K562 (cell line): ENCODE data around the gene NAV2. TPM values are rescaled to one million over a fixed set of nuclear protein-coding genes. Genes with fewer than 3 reads are reported as not detected.

Experiments used
- BMI1 ChIP-seq: fragments of 150-350 bp; IDR thresholded peaks from 2 replicates; pipeline ENCODE4 v1.6.1; 2014; ENCODE audit warnings: low read length
- CHD1 ChIP-seq: fragments of 200-600 bp; sonication (generic); IDR thresholded peaks from one replicate; pipeline ENCODE4 v1.6.1; 2012; ENCODE audit warnings: mild to moderate bottlenecking, moderate library complexity, low read length, inconsistent platforms
- CREBBP ChIP-seq: IDR thresholded peaks from one replicate; pipeline ENCODE4 v1.6.1; 2012; ENCODE audit warnings: low read depth, mild to moderate bottlenecking, control low read depth, inconsistent platforms, low read length
- DIDO1 ChIP-seq: fragments of 450-650 bp; IDR thresholded peaks from 2 replicates; pipeline ENCODE4 v1.6.1; 2016; ENCODE audit warnings: low read depth, missing biosample characterization, missing genetic modification characterization
- E2F1 ChIP-seq: sonication (generic); formaldehyde crosslinking; IDR thresholded peaks from 2 replicates; pipeline ENCODE4 v1.8.1; 2023; ENCODE audit warnings: mild to moderate bottlenecking, missing genetic modification reagents, moderate library complexity
- GABPB2 ChIP-seq: fragments of 250-450 bp; sonication (Bioruptor Pico); conservative IDR thresholded peaks from 2 replicates; pipeline ENCODE4 v1.5.1; 2021; ENCODE audit warnings: mild to moderate bottlenecking
- GTF2A2 ChIP-seq: IDR thresholded peaks from 2 replicates; pipeline ENCODE4 v1.6.1; 2016; ENCODE audit warnings: mild to moderate bottlenecking, missing genetic modification characterization, missing compliant biosample characterization
- POLR3A ChIP-seq: IDR thresholded peaks from 2 replicates; pipeline ENCODE4 v1.6.1; 2011; ENCODE audit warnings: borderline replicate concordance, mild to moderate bottlenecking, moderate library complexity; ENCODE audit not compliant: insufficient read length, insufficient read depth; ENCODE audit errors: extremely low read depth
- PRPF4 ChIP-seq: fragments of 200-400 bp; formaldehyde crosslinking; IDR thresholded peaks from one replicate; pipeline ENCODE4 v1.6.1; 2017; ENCODE audit warnings: low read length, low read depth, mild to moderate bottlenecking; ENCODE audit not compliant: insufficient read depth, poor library complexity, severe bottlenecking
- RREB1 ChIP-seq: fragments of 250-450 bp; sonication (Bioruptor Pico); IDR thresholded peaks from 2 replicates; pipeline ENCODE4 v1.4.0; 2020
- SAFB ChIP-seq: fragments of 200-400 bp; formaldehyde crosslinking; IDR thresholded peaks from 2 replicates; pipeline ENCODE4 v1.6.1; 2017; ENCODE audit warnings: low read depth, low read length, borderline replicate concordance
- SMARCC2 ChIP-seq: fragments of 450-650 bp; IDR thresholded peaks from 2 replicates; pipeline ENCODE4 v1.6.1; 2017; ENCODE audit warnings: antibody characterized with exemption, moderate library complexity, mild to moderate bottlenecking, low read depth
- SRF ChIP-seq, 2 experiments: fragments of 250-450, 450-650 bp in 1 of 2; sonication (Bioruptor Pico) in 1 of 2; sonication (generic) in 1 of 2; formaldehyde crosslinking; IDR thresholded peaks; 2 replicates each; pipeline versions ENCODE4 v1.5.0 to v1.5.1; 2020 to 2022; ENCODE audit warnings: mild to moderate bottlenecking in 1 of 2, missing genetic modification reagents in 1 of 2
- STAT5A ChIP-seq: IDR thresholded peaks from 2 replicates; pipeline ENCODE4 v1.6.1; 2012; ENCODE audit warnings: low read length, inconsistent platforms, borderline replicate concordance
- TCF15 ChIP-seq: fragments of 250-450 bp; sonication (Bioruptor Pico); IDR thresholded peaks from 2 replicates; pipeline ENCODE4 v1.8.0; 2022; ENCODE audit warnings: moderate library complexity, mild to moderate bottlenecking, inconsistent platforms
- TCF3 ChIP-seq: sonication (generic); formaldehyde crosslinking; IDR thresholded peaks from 2 replicates; pipeline ENCODE4 v1.4.0; 2020; ENCODE audit warnings: mild to moderate bottlenecking, missing genetic modification reagents
- ZFP1 ChIP-seq: fragments of 450-650 bp; formaldehyde crosslinking; IDR thresholded peaks from 2 replicates; pipeline ENCODE4 v1.4.0; 2020; ENCODE audit warnings: mild to moderate bottlenecking, mixed read lengths
- ZNF274 ChIP-seq: IDR thresholded peaks from 2 replicates; pipeline ENCODE4 v1.6.1; 2011; ENCODE audit warnings: low read depth, mild to moderate bottlenecking, low read length, moderate library complexity, borderline replicate concordance
- ZNF354B ChIP-seq: fragments of 250-450 bp; sonication (Bioruptor Pico); IDR thresholded peaks from 2 replicates; pipeline ENCODE4 v1.4.0; 2020
- ZNF586 ChIP-seq: fragments of 450-650 bp; formaldehyde crosslinking; conservative IDR thresholded peaks from 2 replicates; pipeline ENCODE4 v1.4.0; 2020; ENCODE audit warnings: mild to moderate bottlenecking, moderate library complexity
- polyA plus RNA-seq, 8 experiments: library from polyadenylated mRNA; depleted of rRNA in 4 of 8; stranded (reverse) in 5 of 8; unstranded in 3 of 8; fragments of >200 nt; fragmentation: Nextera tagmentation in 2 of 8; fragmentation: Illumina TruSeq in 1 of 8; extraction: Ambion mirVana in 2 of 8; extraction: Trizol in 1 of 8; gene quantifications; 2 replicates each; pipeline versions ENCODE4 v1.2.1 to v1.2.3, GENCODE V29; 2011 to 2014; ENCODE audit warnings: inconsistent platforms in 1 of 8, missing spikeins in 1 of 8
- total RNA-seq, 7 experiments: library from RNA; depleted of rRNA in 6 of 7; stranded (reverse); fragments of >200 nt in 6 of 7; fragmentation: Illumina TruSeq in 2 of 7; extraction: Trizol in 2 of 7; gene quantifications; 2 replicates each; pipeline versions ENCODE4 v1.2.1 to v1.2.3, GENCODE V29; 2011 to 2021; ENCODE audit warnings: low replicate concordance in 1 of 7

Gene NAV2
- total and polyA plus RNA-seq, 9 of the 15 experiments (the other 6 are each of a cell fraction or from before 2014, with no cell fraction given), result 0.03 to 0.35 (median 0.05) TPM

- 0 out of 4 replicates have a peak, but pooled peaks of 1 of the 2 experiments have one; percentile 34 for TF ChIP-seq SRF (CRISPR knock-in tag; IDR thresholded peaks at IDR 0.05)
- TF ChIP-seq POLR3A, result no peak
- TF ChIP-seq SMARCC2, result peak; percentile 87
- no peak for TF ChIP-seq DIDO1 (tag)
- TF ChIP-seq CHD1, result no peak
- TF ChIP-seq TCF15 (CRISPR knock-in tag), result no peak
- no peak for TF ChIP-seq GTF2A2 (tag)
- no peak for TF ChIP-seq ZNF354B (CRISPR knock-in tag)
- TF ChIP-seq BMI1, result no peak
- TF ChIP-seq ZFP1 (CRISPR knock-in tag), result no peak
- peak; percentile 8; the same call in 1 of the 2 replicates for TF ChIP-seq STAT5A
- no peak for TF ChIP-seq ZNF274
- no peak for TF ChIP-seq RREB1 (CRISPR knock-in tag)
- TF ChIP-seq TCF3 (CRISPR knock-in tag), result peak; percentile 40; the same call in 1 of the 2 replicates
- TF ChIP-seq SAFB, result no peak
- TF ChIP-seq E2F1, result no peak
- no peak for TF ChIP-seq GABPB2 (CRISPR knock-in tag)
- TF ChIP-seq CREBBP, result no peak
- no peak for TF ChIP-seq ZNF586 (CRISPR knock-in tag)
- TF ChIP-seq PRPF4, result no peak
These were observed 399.9 kb downstream of the NAV2 start (continued) for GRCh38 chr11:20112291-20113148.
